ENCODE data around the gene ZNF319.
A peak's percentile ranks its signal among the peaks of the same experiment; 100 is the strongest.

The ZNF319 gene

DNA sequence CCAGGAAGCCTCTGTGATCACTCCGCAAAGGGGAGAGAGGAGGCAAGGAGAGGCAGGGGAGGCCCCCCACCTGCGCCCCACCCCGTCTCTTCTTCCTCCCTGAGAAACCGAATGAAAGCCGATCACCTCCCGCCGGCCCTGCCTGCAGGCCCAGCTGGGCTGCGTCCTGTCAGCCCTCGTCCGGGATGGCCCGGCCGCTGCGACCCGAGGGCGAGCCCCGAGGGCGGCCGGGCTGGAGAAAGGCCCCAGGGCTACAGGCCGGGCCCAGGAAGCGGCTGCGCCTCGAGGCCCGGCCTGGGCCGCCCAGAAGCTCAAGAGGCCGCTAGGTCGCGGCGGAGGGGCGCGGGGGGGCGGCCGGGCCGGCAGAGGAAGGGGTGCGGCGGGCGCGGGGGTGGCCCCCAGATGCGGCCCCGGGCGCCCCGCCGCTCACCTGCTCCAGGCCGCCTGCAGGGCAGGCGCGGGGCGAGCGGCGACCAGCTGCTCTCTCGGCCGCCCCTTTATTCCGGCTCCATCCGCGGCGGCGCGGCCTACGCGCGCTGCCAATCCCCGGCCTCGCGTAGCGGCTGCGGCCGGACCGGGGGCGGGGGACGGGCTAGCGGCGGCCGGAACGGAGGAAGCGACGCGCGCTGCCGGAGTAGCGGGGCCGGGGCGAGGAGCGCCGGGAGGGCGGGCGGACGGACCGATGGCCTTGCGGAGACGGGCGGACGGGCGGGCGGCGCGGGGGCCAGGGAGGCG is at the start of gene ZNF319:
Gene ZNF319 (minus strand): TSS at position 702 of the 735 bp plus-strand sequence. CDS start 2,407 bp downstream, outside the sequence.
- FAIRE-seq, result no peak
- DNase-seq (ENCODE audit: low spot score), result peak; percentile 42

DNA sequence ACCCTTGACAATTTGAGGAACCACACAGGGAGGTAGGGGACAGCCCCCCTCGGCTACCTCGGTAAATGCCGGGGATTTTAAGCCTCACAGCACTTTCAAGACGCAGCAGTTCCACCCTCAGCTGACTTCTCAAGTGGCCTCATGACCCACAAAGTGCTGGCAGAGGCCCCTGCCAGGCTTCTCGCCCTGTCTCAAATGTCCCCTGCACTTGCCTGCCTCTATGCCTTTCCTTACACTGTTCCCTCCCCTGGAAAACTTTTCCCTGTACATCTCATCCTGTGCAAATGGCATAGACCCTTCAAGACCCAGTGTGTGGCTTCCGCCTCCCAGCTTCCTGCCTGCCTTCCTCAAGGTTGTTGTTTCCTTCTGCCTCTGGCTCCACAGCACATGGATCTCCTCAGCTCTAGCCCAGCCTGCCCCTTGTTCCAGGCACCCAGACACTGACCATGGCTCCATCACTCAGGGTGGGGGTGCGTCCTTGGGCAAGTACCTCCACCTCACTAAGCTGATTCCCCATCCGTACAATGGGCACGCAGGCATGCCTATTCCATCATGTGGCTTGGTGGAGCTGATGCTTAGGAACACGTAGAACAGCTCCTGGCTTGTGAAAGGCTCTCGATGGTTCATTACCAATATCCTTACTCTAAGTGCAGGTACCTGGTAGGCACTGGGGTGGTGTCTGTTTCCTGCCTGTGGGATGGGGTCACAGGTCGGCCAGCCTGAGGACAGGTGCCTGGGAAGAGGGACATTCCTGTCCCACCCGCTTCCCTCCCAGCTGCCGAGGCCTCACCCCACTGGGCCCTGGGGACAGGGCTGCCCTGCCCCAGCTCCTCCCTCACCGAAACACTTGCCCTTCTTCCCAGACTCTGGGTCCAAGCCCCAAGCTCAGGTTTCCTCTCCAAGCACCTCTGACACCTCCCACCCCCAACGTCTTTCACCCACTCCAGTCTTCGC is 49.0 kb upstream of the ZNF319 start:
- no peak for FAIRE-seq
- no peak for DNase-seq (ENCODE audit: low spot score)

DNA sequence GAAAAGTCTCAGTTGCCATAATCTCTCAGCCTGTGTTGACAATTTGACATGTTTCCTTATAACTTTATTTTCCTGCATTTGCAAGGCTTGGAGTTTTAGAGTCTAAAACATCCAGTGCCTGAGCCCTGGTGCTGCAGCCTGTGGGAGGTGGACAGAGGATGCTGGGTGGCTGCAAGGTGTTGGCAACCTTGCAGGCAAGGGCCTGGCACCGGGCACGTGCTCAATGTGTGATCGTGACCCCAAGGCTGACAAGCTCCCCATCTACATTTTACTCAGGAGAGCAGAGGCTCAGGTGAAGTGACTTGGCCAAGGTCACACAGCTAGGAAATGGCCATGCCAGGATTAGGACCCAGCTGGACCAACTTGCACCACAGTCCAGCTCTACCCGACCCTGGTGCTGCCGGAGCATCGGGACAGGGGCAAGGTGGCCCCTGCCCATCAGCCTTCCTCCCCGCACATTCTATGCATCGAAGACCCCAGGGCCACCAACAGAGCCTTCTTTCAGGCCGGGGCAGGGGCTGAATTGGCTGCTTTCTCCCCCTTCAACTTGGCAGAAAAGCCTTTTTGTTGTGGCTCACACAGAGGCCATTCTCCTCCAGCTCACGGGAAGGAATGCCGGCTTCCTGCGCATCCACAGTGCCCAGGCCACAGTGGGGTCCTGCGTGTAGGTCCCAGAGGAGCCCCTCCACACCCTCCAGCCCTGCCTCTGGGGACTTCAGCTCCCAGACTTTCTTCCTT is 48.2 kb upstream of the ZNF319 start:
- no peak for FAIRE-seq
- DNase-seq (ENCODE audit: low spot score), result no peak

DNA sequence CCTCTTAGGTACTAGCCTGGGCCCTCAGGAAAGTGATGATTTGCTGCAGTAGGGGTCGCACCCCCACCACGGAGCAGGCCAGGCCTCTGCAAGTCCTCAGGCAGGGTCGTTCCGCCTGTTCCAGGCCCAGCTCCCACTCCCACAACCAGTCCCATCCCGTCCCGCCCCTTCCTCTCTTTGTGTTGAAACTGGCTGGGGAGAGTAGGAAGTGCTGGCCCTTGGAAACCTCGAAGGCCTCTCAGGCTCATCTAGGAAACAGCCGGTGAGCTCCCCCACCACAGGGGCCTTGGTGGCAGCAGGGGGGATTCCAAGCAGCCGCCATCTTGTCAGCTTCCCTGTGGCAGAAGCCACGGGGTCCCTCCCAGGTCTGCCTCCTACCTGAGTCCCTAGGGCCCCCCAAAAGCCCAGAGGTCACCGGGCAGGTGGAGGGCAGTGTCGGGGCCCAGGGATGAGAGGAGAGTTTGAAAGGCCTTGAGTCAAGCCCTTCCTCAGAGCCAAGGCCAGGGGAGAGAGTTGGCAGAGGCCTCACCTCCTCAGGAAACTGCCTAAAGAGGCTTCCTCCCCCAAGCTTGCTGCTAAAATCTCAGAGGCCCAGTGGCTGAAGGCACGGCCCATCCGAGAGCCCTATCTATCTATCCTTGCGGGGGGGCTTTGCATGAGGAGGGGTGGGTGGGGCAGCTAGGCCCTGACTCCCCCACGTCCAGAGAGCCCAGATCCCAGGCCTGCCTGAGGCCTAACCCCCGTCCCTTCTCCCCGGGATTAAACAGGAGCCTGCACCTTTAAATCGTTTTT is 47.3 kb upstream of the ZNF319 start:
- no peak for DNase-seq (ENCODE audit: low spot score)
- no peak for FAIRE-seq

DNA sequence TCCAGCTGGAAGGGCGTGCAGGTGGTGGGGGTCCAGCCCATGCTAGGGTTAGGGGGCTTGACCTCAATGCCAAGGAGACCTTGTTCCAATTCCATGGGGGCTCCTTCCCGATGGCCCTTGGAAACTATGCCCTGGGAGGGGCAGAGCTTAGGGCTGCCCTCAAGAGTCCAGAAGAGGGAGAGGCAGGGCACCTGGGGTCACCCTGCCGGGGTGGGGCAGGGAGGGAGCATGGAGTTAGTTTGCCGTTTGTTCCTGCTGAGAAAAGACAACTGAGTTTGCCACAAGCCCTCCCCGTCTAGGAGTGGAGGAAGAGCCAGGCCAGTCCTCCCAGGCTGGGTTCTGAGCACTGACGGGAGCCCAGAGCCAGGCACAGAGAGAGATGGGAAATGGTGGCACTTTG is 46.5 kb upstream of the ZNF319 start:
- FAIRE-seq, result no peak
- DNase-seq (ENCODE audit: low spot score), result no peak

DNA sequence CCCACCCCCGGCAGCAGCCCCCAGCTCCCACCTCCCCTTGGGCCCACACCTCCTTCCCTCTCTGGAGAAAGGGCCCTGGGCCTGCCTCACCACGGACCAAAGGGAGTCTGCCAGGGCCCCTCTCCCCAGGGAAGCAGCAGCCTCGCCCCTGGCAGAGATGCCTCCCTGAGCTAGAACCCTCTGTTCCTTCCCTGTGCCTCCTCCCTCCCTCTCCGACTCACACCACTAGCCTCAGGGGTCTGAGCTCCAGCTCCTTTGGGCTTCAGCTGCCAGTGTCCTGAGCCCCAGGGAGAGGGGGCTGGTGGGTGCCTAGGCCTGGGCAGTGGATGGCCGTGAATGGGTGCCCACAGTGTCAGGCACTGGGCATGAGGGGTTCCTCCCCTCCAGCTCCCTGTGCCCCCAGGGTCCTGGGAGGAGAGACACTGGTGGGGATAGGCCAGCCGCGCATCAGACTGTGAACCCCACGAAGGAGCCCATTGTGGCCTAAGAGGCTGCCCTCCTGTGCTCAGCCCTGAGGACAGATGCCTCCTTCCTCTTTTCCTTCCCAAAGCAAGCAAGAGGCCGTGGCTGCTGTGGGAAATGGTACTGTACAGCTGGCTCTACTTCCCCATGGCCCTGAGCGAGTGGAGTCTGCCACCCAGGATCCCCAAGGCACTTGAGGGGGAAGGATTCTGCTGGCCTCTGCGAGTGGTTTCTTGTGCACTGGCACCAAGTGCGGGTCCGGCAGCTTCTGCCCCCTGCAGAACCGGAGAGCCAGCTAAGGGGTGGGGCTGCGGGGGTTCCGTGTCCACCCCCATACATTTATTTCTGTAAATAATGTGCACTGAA is 45.8 kb upstream of the ZNF319 start:
- DNase-seq (ENCODE audit: low spot score) (no peak), FAIRE-seq (no peak)

DNA sequence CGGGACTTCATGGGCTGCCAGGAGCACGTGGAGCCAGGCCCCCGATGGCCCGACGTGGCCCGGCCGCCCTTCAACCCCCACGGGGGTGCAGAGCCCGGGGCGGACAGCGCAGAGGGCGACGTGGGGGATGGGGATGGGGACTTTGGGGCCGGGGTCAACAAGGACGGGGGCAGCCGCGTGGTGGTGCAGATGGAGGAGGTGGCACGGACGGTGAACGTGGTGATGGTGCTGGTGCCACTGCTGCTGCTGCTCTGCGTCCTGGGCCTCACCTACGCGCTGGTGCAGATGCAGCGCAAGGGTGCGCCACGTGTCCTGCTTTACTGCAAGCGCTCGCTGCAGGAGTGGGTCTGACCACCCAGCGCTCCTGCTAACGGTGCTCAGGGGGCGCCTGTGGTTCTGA is 44.6 kb upstream of the ZNF319 start:
- FAIRE-seq (no peak), DNase-seq (ENCODE audit: low spot score) (no peak)

DNA sequence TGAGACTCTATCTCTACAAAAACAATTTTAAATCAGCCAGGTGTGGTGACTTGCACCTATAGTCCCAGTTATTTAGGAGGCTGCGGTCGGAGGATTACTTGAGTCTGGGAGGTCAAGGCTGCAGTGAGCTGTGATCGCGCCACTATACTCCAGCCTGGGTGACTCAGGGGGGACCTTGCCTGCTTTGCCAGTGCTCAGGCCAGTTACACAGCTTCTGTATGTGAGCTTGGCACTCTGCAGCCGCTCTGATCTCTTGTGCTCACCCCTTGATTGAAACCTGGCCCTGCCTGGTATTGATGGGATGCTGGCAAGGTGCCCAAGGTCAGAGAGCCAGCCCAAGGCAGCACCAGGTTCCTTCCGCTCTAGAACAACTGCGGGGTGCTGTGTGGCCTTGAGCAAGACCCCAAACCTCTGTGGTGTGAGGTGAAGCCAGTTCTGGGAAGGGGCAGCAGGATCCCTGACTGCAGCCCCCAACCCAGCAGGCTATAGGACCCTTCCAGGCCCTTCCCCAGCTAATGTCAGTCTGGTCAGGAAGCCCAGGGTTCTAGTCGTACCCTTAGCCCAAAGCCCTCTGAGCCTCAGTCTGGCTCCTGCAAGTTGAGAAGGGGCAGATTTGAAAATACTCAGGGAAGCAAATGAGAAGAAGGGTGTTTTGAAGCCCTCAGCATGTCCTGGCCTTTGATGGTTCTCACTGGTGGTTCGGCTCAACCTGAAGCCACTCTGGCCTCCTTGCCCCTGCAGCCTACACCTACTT is 44.0 kb upstream of the ZNF319 start:
- DNase-seq (ENCODE audit: low spot score), result no peak
- FAIRE-seq, result no peak

DNA sequence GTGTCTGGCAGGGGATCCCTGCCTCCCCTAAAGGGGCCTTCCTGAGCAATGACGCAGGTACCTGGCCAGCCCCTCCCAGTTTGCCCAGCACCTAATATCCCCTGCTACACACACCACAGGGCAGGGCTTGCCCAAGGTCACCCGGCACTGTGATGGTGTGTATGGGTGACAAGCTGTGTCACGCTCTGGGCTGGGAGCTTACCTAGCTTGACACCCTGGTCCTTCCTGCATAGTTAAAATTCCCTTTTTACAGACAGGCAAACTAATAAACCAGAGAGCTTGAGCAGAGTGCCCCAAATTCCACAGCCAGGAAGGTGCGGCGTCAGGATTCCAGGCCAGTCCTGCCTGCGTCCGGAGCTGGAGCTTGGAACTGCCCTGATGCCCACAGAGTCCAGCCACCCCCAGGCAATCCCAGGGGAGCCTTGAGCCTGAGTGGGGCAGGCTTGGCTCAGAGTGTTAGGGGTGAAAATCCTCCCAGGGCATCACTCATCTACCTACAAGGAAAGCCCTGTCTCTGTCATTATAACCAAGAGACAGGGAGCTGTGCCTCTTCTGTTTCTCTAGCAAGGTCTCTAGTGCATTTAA is 43.2 kb upstream of the ZNF319 start:
- DNase-seq (ENCODE audit: low spot score) (no peak), FAIRE-seq (no peak)

DNA sequence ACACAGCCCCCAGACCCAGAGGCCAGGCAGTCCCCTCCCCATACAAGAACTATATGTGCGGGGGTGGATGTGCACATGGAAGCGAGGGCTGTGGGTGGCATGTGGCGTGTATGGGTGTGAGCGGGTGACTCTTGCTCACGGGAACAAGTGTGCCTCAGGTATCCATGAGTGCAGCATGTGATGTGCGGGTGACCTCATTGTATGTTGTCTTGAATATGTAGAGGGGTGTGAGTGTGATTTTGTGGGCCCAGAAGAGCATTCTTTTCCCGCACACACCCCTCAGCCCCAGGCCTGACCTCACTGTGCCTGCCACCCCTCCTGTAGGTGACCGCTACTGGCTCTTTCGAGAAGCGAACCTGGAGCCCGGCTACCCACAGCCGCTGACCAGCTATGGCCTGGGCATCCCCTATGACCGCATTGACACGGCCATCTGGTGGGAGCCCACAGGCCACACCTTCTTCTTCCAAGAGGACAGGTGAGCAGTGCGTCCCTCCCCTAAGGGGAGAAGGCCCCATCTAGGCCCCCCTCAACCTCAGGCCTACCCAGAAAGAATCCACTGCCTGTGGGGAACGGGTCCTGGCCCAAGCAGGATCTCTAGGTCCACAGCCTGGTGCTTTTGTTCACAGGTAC is 42.5 kb upstream of the ZNF319 start:
- DNase-seq (ENCODE audit: low spot score), result no peak
- FAIRE-seq, result no peak

DNA sequence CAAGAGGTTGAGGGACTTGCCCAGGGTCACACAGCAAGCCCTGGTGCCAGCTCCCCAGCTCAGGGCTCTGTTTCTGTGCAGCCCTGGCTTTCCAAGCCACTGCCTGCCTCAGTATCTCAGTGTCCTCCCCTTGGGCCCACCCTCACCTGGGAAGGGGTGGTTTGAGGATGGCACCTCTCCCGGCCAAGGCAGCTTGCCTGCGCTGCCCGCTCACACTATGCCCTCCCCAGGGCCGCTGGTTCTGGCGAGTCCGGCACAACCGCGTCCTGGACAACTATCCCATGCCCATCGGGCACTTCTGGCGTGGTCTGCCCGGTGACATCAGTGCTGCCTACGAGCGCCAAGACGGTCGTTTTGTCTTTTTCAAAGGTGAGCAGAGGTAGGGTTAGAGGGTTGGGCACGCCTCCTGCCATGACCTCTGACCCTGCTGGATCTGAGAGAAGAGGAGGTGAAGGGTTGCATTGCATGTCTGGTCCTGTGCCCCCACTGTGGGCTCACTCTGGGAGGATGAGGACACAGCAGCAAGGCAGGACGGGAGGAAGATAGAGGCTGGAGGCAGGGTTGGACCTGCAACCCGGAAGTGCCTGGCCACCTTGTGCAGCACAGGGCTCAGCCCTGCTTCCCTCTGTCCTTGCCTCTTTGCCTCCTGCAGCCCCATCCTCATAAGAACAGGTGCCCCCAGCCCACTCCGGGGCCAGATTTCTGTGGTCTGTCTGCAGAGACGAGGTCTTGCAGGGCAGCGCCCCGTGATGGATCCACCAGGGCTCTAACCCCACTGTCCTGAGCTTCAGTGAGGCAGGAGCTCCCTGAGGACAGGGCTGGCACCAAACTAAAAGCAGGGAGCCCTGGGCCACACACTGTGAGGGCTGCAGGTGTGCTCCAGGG is 41.8 kb upstream of the ZNF319 start:
- no peak for DNase-seq (ENCODE audit: low spot score)
- FAIRE-seq, result peak; percentile 53

DNA sequence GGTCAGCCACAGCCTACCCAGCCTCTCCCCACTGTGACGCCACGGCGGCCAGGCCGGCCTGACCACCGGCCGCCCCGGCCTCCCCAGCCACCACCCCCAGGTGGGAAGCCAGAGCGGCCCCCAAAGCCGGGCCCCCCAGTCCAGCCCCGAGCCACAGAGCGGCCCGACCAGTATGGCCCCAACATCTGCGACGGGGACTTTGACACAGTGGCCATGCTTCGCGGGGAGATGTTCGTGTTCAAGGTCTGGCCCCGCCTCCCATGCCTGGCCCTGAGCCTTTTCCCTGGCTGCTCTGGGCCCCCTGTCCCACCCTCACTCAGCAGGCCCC is 41.1 kb upstream of the ZNF319 start:
- FAIRE-seq, result no peak
- no peak for DNase-seq (ENCODE audit: low spot score)

DNA sequence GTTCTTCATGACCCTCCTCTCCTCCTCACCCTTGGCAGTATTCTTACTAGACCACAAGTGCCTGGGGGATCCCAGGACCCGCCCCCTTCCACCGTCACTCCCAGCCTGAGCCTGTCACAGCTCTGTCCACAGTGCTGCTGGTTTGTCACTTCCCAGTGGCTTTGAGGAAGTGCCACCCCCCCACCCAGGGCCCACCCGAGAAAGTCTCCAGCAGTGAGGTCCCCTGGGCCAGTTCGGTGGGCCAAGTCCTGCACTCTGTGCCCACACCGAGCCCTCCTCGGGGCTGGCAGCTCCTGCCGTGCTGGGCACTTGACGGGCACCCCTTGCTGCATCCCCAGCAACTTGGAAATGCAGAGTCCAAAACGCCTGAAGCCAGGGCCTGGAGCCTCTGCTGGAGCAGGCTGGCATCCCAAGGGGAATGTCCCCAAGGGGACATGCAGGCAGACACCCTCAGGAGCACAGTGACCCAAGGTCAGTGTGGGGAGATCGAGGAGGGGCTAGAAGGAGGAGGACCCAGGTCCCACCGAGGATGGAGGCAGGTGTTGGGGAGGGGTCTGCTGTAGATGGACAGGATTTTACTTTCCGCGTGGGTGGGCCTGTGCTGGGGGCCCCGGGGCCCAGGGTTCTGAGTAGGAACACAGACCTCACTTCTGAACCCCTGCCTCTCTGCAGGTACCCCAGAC is 40.6 kb upstream of the ZNF319 start:
- DNase-seq (ENCODE audit: low spot score) (no peak), FAIRE-seq (no peak)

DNA sequence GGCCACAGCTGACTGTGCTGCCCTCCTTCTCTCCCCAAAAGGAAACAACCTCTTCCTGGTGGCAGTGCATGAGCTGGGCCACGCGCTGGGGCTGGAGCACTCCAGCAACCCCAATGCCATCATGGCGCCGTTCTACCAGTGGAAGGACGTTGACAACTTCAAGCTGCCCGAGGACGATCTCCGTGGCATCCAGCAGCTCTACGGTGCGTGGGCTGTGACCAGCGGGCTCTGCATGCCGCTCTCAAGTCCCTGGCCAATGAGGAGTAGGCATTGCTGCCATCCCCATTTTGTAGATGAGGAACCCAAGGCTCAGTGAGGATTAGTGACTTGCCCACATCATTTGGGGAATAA is 40.0 kb upstream of the ZNF319 start:
- no peak for DNase-seq (ENCODE audit: low spot score)
- no peak for FAIRE-seq

DNA sequence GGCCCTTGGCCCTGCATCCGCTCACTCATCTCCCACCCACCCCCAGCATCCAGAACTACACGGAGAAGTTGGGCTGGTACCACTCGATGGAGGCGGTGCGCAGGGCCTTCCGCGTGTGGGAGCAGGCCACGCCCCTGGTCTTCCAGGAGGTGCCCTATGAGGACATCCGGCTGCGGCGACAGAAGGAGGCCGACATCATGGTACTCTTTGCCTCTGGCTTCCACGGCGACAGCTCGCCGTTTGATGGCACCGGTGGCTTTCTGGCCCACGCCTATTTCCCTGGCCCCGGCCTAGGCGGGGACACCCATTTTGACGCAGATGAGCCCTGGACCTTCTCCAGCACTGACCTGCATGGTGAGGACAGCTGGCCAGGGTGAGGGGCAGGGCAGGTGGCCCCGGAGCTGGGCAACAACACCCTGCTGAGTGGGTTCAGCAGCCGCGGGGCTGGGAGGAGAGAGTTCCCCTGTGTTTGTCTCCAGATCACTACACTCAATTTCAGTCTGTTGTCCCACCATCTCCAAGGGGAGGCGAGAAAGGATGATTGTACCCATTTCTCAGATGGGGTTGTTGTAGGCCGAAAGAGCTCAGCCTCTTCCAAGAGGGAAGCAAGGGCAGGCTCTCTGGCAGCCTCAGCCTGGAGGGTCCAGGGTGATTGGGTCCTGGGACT is 39.5 kb upstream of the ZNF319 start:
- FAIRE-seq (no peak), DNase-seq (ENCODE audit: low spot score) (no peak)

DNA sequence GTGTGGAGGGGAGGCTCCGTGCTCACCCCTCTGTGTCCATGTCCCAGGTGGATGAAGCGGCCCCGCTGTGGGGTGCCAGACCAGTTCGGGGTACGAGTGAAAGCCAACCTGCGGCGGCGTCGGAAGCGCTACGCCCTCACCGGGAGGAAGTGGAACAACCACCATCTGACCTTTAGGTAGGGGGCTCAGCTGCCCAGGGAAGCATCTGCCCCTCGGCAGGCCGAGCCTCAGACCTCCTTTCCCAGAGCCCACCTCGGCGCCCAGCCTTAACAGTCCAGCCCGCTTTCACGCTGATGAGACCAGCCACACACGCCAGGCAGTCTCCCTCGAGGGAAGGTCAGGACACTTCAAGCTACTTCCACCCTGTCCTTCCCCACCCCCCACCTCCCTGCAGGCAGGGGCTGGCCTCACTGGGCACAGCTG is 37.8 kb upstream of the ZNF319 start:
- no peak for DNase-seq (ENCODE audit: low spot score)
- FAIRE-seq, result no peak

All from urothelium cell line (cell line).